ENCODE results near the gene IPPK.

The IPPK gene

GRCh38 chr9:92669890-92670708 lies at the start of gene IPPK:
Gene IPPK (minus strand): TSS chr9:92670131. CDS start chr9:92669988, 143 bp downstream.
- DNase-seq (ENCODE audit: low read depth): peak; percentile 93

GRCh38 chr9:92719028-92719647 lies 49.2 kb upstream of the IPPK start:
- no peak for DNase-seq (ENCODE audit: low read depth)

GRCh38 chr9:92718086-92719001 lies 48.4 kb upstream of the IPPK start:
- no peak for DNase-seq (ENCODE audit: low read depth)

- DNase-seq (ENCODE audit: low read depth): no peak
These were observed 47.5 kb upstream of the IPPK start for GRCh38 chr9:92717201-92718085.

- peak; percentile 83 for DNase-seq (ENCODE audit: low read depth)
These were observed 46.6 kb upstream of the IPPK start for GRCh38 chr9:92716557-92716956.

- no peak for DNase-seq (ENCODE audit: low read depth)
These were observed 45.7 kb upstream of the IPPK start for GRCh38 chr9:92715488-92716231.

- DNase-seq (ENCODE audit: low read depth): no peak
These were observed 45.0 kb upstream of the IPPK start for GRCh38 chr9:92714787-92715487.

- DNase-seq (ENCODE audit: low read depth): no peak
These were observed 44.1 kb upstream of the IPPK start for GRCh38 chr9:92714016-92714415.

GRCh38 chr9:92713528-92713927 lies 43.6 kb upstream of the IPPK start:
- no peak for DNase-seq (ENCODE audit: low read depth)

GRCh38 chr9:92712767-92713166 lies 42.8 kb upstream of the IPPK start:
- no peak for DNase-seq (ENCODE audit: low read depth)

GRCh38 chr9:92711844-92712243 lies 41.9 kb upstream of the IPPK start:
- no peak for DNase-seq (ENCODE audit: low read depth)

GRCh38 chr9:92711146-92711545 lies 41.2 kb upstream of the IPPK start:
- no peak for DNase-seq (ENCODE audit: low read depth)

- no peak for DNase-seq (ENCODE audit: low read depth)
These were observed 40.4 kb upstream of the IPPK start for GRCh38 chr9:92710368-92710767.

GRCh38 chr9:92709954-92710353 lies 40.0 kb upstream of the IPPK start:
- DNase-seq (ENCODE audit: low read depth): no peak

GRCh38 chr9:92709240-92709639 lies 39.3 kb upstream of the IPPK start:
- no peak for DNase-seq (ENCODE audit: low read depth)

GRCh38 chr9:92707530-92707929 lies 37.6 kb upstream of the IPPK start:
- no peak for DNase-seq (ENCODE audit: low read depth)

GRCh38 chr9:92706218-92706940 lies 36.4 kb upstream of the IPPK start:
- DNase-seq (ENCODE audit: low read depth): no peak

GRCh38 chr9:92704528-92704927 lies 34.6 kb upstream of the IPPK start:
- DNase-seq (ENCODE audit: low read depth): no peak

GRCh38 chr9:92696619-92697018 lies 26.7 kb upstream of the IPPK start:
- DNase-seq (ENCODE audit: low read depth): no peak

- DNase-seq (ENCODE audit: low read depth): no peak
These were observed 17.0 kb upstream of the IPPK start for GRCh38 chr9:92686954-92687353.

Data from stimulated activated CD8-positive, alpha-beta memory T cell treated with anti-CD3 and anti-CD28 coated beads, Interleukin-15, amount 100 ng/mL, for 24 hours (primary cell).